ENCODE data around the gene EFNA4. TPM values are rescaled to one million over a fixed set of nuclear protein-coding genes. Genes with fewer than 3 reads are reported as not detected.

The EFNA4 gene
- total and polyA plus RNA-seq, 2 of the 4 experiments (the other 2 are of a cell fraction) = 3.8 to 11.8 TPM

DNA sequence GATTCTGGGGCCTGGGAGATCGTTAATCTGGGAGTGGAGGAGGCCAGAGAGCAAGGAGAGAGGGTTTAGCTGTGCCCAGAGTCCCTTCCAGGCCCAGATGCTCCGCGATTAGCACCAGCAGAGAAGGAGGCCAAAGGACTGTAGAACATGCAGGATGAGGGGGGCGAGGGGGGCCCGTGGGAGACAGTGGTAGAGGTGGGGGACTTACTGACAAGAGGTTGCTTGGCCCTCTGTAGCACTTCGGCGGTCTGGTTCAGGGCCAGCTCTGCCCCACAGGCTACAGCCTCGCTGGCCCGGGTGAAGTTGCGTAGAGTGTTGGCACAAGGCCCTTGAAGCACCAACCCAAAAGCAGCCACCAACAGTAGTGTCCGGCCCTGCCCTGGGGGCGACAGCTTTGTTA lies 30.7 kb upstream of the EFNA4 start:
- Histone ChIP-seq H4K8ac (ENCODE audit: low read depth in 2 of 2, low read length in 2 of 2) (no peak overlapping the region), H3K4me3 (ENCODE audit: insufficient read depth, low read depth, low read length) (no peak overlapping the region), H3K79me1 (ENCODE audit: low read depth in 1 of 2, low read length in 2 of 2) (no peaks in the 10 kb centered on the region), H3K18ac (ENCODE audit: low read depth, low read length) (no peak overlapping the region), H3K9me3 (ENCODE audit: control insufficient read depth, insufficient read depth, low read length) (no peaks in the 10 kb centered on the region), H3K36me3 (ENCODE audit: control insufficient read depth, insufficient read depth, low read length) (no peaks in the 10 kb centered on the region), H2AFZ (replicated peaks; ENCODE audit: low read length, poor library complexity) (no peak overlapping the region), H3K4me2 (ENCODE audit: low read depth, low read length) (no peak overlapping the region), H3K14ac (replicated peaks; ENCODE audit: low read depth, low read length) (no peak overlapping the region), H2BK120ac (ENCODE audit: low read depth, low read length) (no peak overlapping the region), H3K27ac (ENCODE audit: insufficient read depth, low read length) (no peak overlapping the region), H2BK20ac (ENCODE audit: low read depth, low read length) (no peak overlapping the region), H3K9ac (ENCODE audit: low read depth, low read length) (no peak overlapping the region), H3K56ac (ENCODE audit: extremely low read depth, insufficient read depth, low read length) (no peak overlapping the region), H2BK5ac (ENCODE audit: low read depth, low read length, poor library complexity, severe bottlenecking) (no peak overlapping the region), H3K23ac (ENCODE audit: low read depth, low read length) (no peak overlapping the region), H3K27me3 (ENCODE audit: control insufficient read depth, insufficient read depth, low read length) (peaks cover 41% of the 10 kb centered on the region), H2AK9ac (replicated peaks; ENCODE audit: low read depth, low read length, poor library complexity) (no peak overlapping the region), H3K4me1 (ENCODE audit: control insufficient read depth, insufficient read depth, low read length) (no peaks in the 10 kb centered on the region), H2AK5ac (ENCODE audit: low read depth, low read length) (no peak overlapping the region), H4K20me1 (ENCODE audit: insufficient read depth, low read length) (no peaks in the 10 kb centered on the region; the same call in 1 of the 2 replicates), H4K5ac (ENCODE audit: low read depth, low read length) (no peak overlapping the region), H4K91ac (ENCODE audit: insufficient read depth, low read depth, low read length) (no peak overlapping the region), H2BK15ac (ENCODE audit: low read depth, low read length) (no peak overlapping the region), H3K4ac (ENCODE audit: low read depth, low read length) (no peak overlapping the region), H3K9me1 (ENCODE audit: insufficient read depth, low read length) (no peaks in the 10 kb centered on the region)
- 33% methylated on average over 1 of the region's 12 CpGs; no CpG with 5 or more reads in 1 of the 2 experiments for WGBS, 2 experiments (ENCODE audit: extremely low coverage in 2 of 2, insufficient read length in 1 of 2)
- BruUV-seq (replicated peaks) = no TSS peak
- intact Hi-C loops (cut with micrococcal nuclease) (no loop called here), in situ Hi-C loops (cut with MboI; ENCODE audit: low sequenced_read_pairs) (no loop called here), dilution Hi-C loops (cut with HindIII; ENCODE audit: low sequenced_read_pairs, unreplicated experiment) (no loop called here)
- no peak for ATAC-seq (ENCODE audit: low read depth)
- ChIA-PET CTCF (no interaction called here), POLR2A (ENCODE audit: unreplicated experiment) (no interaction called here)
- TF ChIP-seq MXI1 (IDR thresholded peaks at IDR 0.05; ENCODE audit: borderline replicate concordance, low read depth, low read length) (no peak), BHLHE40 (IDR thresholded peaks at IDR 0.05; ENCODE audit: low read depth, low read length) (no peak), NFE2L2 (IDR thresholded peaks at IDR 0.05; ENCODE audit: low read depth, low read length) (no peak), MAFK (IDR thresholded peaks at IDR 0.05; ENCODE audit: low read depth, low read length) (no peak)
- TF ChIP-seq, protein P1, sequence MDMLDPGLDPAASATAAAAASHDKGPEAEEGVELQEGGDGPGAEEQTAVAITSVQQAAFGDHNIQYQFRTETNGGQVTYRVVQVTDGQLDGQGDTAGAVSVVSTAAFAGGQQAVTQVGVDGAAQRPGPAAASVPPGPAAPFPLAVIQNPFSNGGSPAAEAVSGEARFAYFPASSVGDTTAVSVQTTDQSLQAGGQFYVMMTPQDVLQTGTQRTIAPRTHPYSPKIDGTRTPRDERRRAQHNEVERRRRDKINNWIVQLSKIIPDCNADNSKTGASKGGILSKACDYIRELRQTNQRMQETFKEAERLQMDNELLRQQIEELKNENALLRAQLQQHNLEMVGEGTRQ (IDR thresholded peaks at IDR 0.05; ENCODE audit: low read depth, low read length) = no peak
- DNase-seq = no peak
